HepG2 (cell line): Measurements from ENCODE around the gene VSNL1. TPM values are rescaled to one million over a fixed set of nuclear protein-coding genes. Genes with fewer than 3 reads are reported as not detected.
A peak's percentile ranks its signal among the peaks of the same experiment; 100 is the strongest.

Experiments
- AGO2 ChIP-seq: fragments of 200-400 bp; formaldehyde crosslinking; optimal IDR thresholded peaks from 2 replicates; pipeline ENCODE3; 2017; ENCODE audit warnings: mild to moderate bottlenecking, low read depth, low read length, moderate library complexity
- CBX5 ChIP-seq: sonication (generic); formaldehyde crosslinking; IDR thresholded peaks from 2 replicates; pipeline ENCODE4 v1.4.0; 2020; ENCODE audit warnings: missing genetic modification reagents, borderline replicate concordance
- CEBPG ChIP-seq: IDR thresholded peaks from 2 replicates; pipeline ENCODE4 v1.6.1; 2016
- CREB1 ChIP-seq, 2 experiments: fragments of 450-650 bp in 1 of 2; IDR thresholded peaks; 2 replicates each; pipeline ENCODE4 v1.6.1; 2016 to 2017; ENCODE audit warnings: control low read depth in 1 of 2, mild to moderate bottlenecking in 1 of 2, missing compliant biosample characterization in 1 of 2, missing genetic modification characterization in 1 of 2
- HES4 ChIP-seq: sonication (generic); formaldehyde crosslinking; IDR thresholded peaks from 2 replicates; pipeline ENCODE4 v1.9.0; 2021; ENCODE audit warnings: mild to moderate bottlenecking, missing genetic modification reagents, borderline replicate concordance
- HNRNPK ChIP-seq: fragments of 200-400 bp; formaldehyde crosslinking; IDR thresholded peaks from 2 replicates; pipeline ENCODE4 v1.6.1; 2018; ENCODE audit warnings: low read length, low read depth, moderate library complexity, mild to moderate bottlenecking; ENCODE audit not compliant: poor library complexity, severe bottlenecking
- ONECUT2 ChIP-seq: sonication (generic); formaldehyde crosslinking; IDR thresholded peaks from 2 replicates; pipeline ENCODE4 v1.4.0; 2020; ENCODE audit warnings: missing genetic modification reagents
- PHF21A ChIP-seq: sonication (generic); formaldehyde crosslinking; IDR thresholded peaks from 2 replicates; pipeline ENCODE4 v1.5.0; 2020; ENCODE audit warnings: mild to moderate bottlenecking, missing genetic modification reagents
- SRY ChIP-seq: sonication (generic); formaldehyde crosslinking; IDR thresholded peaks from 2 replicates; pipeline ENCODE4 v1.8.0; 2022; ENCODE audit warnings: mild to moderate bottlenecking, missing genetic modification reagents
- ZNF143 ChIP-seq: sonication (generic); formaldehyde crosslinking; IDR thresholded peaks from 2 replicates; pipeline ENCODE4 v1.4.0; 2020; ENCODE audit warnings: missing genetic modification reagents
- ZNF550 ChIP-seq: sonication (generic); formaldehyde crosslinking; IDR thresholded peaks from 2 replicates; pipeline ENCODE4 v1.4.0; 2020; ENCODE audit warnings: mild to moderate bottlenecking, missing genetic modification reagents, borderline replicate concordance
- ZSCAN22 ChIP-seq: sonication (generic); formaldehyde crosslinking; IDR thresholded peaks from 2 replicates; pipeline ENCODE4 v1.4.0; 2020; ENCODE audit warnings: mild to moderate bottlenecking, missing genetic modification reagents
- polyA plus RNA-seq, 8 experiments: library from polyadenylated mRNA; depleted of rRNA in 3 of 8; stranded (reverse) in 7 of 8; unstranded in 1 of 8; fragments of >200 nt; fragmentation: Illumina TruSeq in 4 of 8; extraction: Trizol in 4 of 8; gene quantifications; 2 replicates each; pipeline versions ENCODE4 v1.2.1 to v1.2.3, GENCODE V29; 2011 to 2016; ENCODE audit warnings: low read depth in 4 of 8, missing spikeins in 1 of 8, mixed read lengths in 1 of 8; ENCODE audit not compliant: insufficient read depth in 1 of 8
- total RNA-seq, 5 experiments: library from RNA; depleted of rRNA; stranded (reverse); fragments of >200 nt; fragmentation: Illumina TruSeq; extraction: Trizol; gene quantifications; 2 replicates each; pipeline ENCODE4 v1.2.3, GENCODE V29; 2016; ENCODE audit warnings: low read depth in 1 of 5
- TF ChIP-seq, protein P1 (sequence below): sonication (generic); formaldehyde crosslinking; IDR thresholded peaks from 2 replicates; pipeline ENCODE4 v1.4.0; 2020; ENCODE audit warnings: missing genetic modification reagents, borderline replicate concordance
- TF ChIP-seq, protein P2 (sequence below): sonication (generic); formaldehyde crosslinking; IDR thresholded peaks from 2 replicates; pipeline ENCODE4; 2020; ENCODE audit warnings: missing genetic modification reagents, mild to moderate bottlenecking, borderline replicate concordance
- TF ChIP-seq, protein P3 (sequence below): sonication (generic); formaldehyde crosslinking; IDR thresholded peaks from 2 replicates; pipeline ENCODE4 v1.4.0; 2020; ENCODE audit warnings: missing genetic modification reagents
- TF ChIP-seq, protein P4 (sequence below): sonication (generic); formaldehyde crosslinking; IDR thresholded peaks from 2 replicates; pipeline ENCODE4 v1.5.1; 2020; ENCODE audit warnings: mild to moderate bottlenecking, moderate library complexity, missing genetic modification reagents

Gene VSNL1
- total and polyA plus RNA-seq, 2 of the 13 experiments (the other 11 are each of a cell fraction or from before 2014, with no cell fraction given) = 63.2 to 95.9 TPM

DNA sequence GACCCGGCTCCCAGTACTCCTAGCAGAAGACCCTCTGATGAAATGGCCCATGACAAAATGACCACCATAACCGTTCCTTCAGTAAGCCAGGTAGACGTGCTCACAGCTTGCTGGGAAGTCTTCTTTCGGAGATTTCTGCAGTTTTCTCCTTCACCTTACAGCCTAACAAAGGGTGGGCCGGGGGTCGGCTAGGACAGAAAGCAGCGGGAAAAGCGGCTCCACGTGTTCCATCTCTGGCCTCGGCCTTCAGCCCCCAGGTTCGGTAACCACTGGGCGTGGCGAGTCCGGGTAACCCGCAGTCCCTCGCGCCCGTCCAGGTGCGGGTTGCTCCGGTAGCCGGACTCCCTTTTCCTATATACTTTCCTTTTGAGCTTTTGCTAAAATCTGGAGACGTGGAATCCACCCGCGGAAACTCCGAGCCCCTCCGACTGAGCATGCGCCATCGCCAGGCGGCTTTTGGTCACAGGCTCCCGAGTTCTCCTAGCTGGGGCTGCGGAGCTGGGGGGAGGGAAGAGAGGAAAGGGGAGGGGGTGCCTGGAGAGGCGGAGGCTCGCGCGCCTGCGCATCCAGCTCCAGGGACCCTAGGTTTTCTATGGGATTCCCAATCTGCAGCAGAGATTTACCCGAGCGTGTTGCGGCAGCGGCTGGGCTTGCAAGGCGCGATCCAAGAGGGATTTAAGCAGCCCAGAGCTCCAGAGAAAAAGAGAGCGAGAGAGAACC is at the start of gene VSNL1 (continued):
- TF ChIP-seq, protein P1, sequence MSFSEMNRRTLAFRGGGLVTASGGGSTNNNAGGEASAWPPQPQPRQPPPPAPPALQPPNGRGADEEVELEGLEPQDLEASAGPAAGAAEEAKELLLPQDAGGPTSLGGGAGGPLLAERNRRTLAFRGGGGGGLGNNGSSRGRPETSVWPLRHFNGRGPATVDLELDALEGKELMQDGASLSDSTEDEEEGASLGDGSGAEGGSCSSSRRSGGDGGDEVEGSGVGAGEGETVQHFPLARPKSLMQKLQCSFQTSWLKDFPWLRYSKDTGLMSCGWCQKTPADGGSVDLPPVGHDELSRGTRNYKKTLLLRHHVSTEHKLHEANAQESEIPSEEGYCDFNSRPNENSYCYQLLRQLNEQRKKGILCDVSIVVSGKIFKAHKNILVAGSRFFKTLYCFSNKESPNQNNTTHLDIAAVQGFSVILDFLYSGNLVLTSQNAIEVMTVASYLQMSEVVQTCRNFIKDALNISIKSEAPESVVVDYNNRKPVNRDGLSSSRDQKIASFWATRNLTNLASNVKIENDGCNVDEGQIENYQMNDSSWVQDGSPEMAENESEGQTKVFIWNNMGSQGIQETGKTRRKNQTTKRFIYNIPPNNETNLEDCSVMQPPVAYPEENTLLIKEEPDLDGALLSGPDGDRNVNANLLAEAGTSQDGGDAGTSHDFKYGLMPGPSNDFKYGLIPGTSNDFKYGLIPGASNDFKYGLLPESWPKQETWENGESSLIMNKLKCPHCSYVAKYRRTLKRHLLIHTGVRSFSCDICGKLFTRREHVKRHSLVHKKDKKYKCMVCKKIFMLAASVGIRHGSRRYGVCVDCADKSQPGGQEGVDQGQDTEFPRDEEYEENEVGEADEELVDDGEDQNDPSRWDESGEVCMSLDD (CRISPR knock-in tag) = peak; percentile 72; the same call in 1 of the 2 replicates
- TF ChIP-seq CEBPG (CRISPR knock-in tag) (peak; percentile 56; the same call in 1 of the 2 replicates), ZSCAN22 (CRISPR knock-in tag) (no peak), HES4 (CRISPR knock-in tag) (0 out of 2 replicates have a peak, but pooled peaks have one; percentile 35), ONECUT2 (CRISPR knock-in tag) (no peak), CBX5 (CRISPR knock-in tag) (peak; percentile 61), SRY (CRISPR knock-in tag) (peak; percentile 86; the same call in 1 of the 2 replicates), PHF21A (peak; percentile 98), AGO2 (peak; percentile 81), CREB1 (IDR thresholded peaks at IDR 0.05) (no peak), CREB1 (CRISPR knock-in tag; IDR thresholded peaks at IDR 0.05) (no peak), ZNF143 (CRISPR knock-in tag) (peak; percentile 54; the same call in 1 of the 2 replicates), ZNF550 (peak; percentile 87; the same call in 1 of the 2 replicates), HNRNPK (no peak)
- TF ChIP-seq, protein P2, sequence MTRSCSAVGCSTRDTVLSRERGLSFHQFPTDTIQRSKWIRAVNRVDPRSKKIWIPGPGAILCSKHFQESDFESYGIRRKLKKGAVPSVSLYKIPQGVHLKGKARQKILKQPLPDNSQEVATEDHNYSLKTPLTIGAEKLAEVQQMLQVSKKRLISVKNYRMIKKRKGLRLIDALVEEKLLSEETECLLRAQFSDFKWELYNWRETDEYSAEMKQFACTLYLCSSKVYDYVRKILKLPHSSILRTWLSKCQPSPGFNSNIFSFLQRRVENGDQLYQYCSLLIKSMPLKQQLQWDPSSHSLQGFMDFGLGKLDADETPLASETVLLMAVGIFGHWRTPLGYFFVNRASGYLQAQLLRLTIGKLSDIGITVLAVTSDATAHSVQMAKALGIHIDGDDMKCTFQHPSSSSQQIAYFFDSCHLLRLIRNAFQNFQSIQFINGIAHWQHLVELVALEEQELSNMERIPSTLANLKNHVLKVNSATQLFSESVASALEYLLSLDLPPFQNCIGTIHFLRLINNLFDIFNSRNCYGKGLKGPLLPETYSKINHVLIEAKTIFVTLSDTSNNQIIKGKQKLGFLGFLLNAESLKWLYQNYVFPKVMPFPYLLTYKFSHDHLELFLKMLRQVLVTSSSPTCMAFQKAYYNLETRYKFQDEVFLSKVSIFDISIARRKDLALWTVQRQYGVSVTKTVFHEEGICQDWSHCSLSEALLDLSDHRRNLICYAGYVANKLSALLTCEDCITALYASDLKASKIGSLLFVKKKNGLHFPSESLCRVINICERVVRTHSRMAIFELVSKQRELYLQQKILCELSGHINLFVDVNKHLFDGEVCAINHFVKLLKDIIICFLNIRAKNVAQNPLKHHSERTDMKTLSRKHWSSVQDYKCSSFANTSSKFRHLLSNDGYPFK (CRISPR knock-in tag) = peak; percentile 78; the same call in 1 of the 2 replicates
- TF ChIP-seq, protein P3, sequence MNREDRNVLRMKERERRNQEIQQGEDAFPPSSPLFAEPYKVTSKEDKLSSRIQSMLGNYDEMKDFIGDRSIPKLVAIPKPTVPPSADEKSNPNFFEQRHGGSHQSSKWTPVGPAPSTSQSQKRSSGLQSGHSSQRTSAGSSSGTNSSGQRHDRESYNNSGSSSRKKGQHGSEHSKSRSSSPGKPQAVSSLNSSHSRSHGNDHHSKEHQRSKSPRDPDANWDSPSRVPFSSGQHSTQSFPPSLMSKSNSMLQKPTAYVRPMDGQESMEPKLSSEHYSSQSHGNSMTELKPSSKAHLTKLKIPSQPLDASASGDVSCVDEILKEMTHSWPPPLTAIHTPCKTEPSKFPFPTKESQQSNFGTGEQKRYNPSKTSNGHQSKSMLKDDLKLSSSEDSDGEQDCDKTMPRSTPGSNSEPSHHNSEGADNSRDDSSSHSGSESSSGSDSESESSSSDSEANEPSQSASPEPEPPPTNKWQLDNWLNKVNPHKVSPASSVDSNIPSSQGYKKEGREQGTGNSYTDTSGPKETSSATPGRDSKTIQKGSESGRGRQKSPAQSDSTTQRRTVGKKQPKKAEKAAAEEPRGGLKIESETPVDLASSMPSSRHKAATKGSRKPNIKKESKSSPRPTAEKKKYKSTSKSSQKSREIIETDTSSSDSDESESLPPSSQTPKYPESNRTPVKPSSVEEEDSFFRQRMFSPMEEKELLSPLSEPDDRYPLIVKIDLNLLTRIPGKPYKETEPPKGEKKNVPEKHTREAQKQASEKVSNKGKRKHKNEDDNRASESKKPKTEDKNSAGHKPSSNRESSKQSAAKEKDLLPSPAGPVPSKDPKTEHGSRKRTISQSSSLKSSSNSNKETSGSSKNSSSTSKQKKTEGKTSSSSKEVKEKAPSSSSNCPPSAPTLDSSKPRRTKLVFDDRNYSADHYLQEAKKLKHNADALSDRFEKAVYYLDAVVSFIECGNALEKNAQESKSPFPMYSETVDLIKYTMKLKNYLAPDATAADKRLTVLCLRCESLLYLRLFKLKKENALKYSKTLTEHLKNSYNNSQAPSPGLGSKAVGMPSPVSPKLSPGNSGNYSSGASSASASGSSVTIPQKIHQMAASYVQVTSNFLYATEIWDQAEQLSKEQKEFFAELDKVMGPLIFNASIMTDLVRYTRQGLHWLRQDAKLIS (CRISPR knock-in tag) = no peak; the same call in 1 of the 2 replicates
- TF ChIP-seq, protein P4, sequence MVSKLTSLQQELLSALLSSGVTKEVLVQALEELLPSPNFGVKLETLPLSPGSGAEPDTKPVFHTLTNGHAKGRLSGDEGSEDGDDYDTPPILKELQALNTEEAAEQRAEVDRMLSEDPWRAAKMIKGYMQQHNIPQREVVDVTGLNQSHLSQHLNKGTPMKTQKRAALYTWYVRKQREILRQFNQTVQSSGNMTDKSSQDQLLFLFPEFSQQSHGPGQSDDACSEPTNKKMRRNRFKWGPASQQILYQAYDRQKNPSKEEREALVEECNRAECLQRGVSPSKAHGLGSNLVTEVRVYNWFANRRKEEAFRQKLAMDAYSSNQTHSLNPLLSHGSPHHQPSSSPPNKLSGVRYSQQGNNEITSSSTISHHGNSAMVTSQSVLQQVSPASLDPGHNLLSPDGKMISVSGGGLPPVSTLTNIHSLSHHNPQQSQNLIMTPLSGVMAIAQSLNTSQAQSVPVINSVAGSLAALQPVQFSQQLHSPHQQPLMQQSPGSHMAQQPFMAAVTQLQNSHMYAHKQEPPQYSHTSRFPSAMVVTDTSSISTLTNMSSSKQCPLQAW (CRISPR knock-in tag) = peak; percentile 88
